ENCODE data around the gene BRINP2.

GRCh38 chr1:177206831-177207355 lies 36.1 kb downstream of the BRINP2 start:
- TF ChIP-seq CTCF (IDR thresholded peaks at IDR 0.05) (no peak), POLR2A (IDR thresholded peaks at IDR 0.05) (no peak)
